Glomerular visceral epithelial cell (primary cell): ENCODE results near the gene AP1G1.
"Not testable (repeated sequence)": the region's sequence is repeated elsewhere in the genome, so short reads cannot be mapped to it uniquely, and the experiment has no call there.

Experiments used
- DNase-seq: peaks from one replicate; pipeline ENCODE4 v3.0.0-alpha.2; 2016; ENCODE audit errors: extremely low spot score

AP1G1 gene

DNA sequence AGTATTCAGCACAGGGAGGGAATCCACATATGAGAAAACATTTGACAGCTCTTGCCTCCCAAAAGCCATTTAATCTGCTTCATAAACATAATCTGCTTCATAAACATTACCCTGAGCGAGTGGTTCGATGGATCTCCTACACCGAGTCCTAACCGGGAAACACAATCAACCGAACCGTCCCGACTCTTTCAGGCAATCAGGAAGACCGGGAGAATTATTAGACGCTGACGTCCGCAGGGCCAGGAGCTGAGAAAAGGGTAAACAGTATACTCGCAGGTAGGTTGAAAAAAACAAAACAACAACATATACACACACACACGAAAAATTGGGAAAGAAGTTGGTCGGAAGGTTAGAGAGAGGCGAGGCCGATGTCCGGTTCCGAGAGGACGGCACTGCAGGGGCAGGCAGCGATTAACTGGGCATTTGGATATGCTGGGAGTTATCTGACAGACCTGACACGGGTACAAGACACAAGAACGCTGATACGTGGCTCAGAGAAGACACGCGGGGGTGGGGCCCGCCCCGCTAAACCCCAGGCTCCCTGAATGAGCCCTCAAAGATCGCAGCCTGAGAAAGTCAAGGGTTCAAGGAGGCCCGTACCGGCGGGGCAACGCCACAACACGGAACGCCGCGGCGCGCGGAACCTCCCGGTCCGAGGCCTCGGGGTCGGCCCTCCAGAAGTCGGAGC is 585 bp downstream of the AP1G1 start:
- DNase-seq: peak; percentile 25

GRCh38 chr16:71803305-71803690 is 5.3 kb downstream of the AP1G1 start:
- no peak for DNase-seq

- DNase-seq: no peak
Measured at GRCh38 chr16:71796501-71797097, 12.0 kb downstream of the AP1G1 start.

DNA sequence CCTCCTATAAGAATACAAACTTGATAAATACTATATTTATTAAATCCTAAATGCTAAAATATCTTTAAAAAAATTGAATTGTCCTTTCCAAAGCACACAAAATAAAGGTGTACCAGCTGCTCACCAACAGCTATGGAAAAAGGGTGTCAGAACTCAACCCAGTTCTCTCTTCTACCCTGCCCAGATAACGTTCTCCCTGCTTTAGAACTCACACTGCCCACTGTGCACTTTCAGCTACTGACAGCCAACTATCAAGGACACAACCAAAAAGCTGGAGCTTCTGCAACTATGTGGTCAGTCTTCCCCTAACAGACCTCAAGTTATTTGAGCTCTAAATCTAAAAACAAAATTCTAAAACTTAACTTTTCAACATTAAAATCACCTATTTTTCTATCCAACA is 13.7 kb downstream of the AP1G1 start:
- no peak for DNase-seq

GRCh38 chr16:71794018-71794417 is 14.6 kb downstream of the AP1G1 start:
- DNase-seq: no peak

- no peak for DNase-seq
Measured at GRCh38 chr16:71792176-71792575, 16.5 kb downstream of the AP1G1 start.

GRCh38 chr16:71790329-71790728 is 18.3 kb downstream of the AP1G1 start:
- not testable (repeated sequence) for DNase-seq

DNA sequence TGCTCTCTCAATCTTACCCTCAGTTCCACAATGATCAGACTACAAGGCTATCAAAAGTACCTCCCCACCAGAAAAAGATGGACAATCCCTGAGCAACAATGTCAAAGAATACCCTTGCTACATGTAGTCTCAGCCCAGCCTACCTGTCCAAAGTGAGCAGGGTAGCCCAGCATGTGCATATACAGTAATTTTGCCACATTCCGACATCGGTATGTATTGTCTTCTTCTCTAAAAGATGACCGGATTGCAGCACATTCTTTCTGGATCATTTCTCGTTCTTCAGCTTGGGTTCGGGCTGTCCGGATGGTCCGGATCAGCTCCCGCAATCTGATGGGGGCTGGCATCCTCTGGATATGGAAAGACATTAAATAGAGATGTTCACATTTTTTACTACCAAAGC is 19.5 kb downstream of the AP1G1 start:
- DNase-seq: no peak

- DNase-seq: no peak
Measured at GRCh38 chr16:71788578-71788977, 20.1 kb downstream of the AP1G1 start.

DNA sequence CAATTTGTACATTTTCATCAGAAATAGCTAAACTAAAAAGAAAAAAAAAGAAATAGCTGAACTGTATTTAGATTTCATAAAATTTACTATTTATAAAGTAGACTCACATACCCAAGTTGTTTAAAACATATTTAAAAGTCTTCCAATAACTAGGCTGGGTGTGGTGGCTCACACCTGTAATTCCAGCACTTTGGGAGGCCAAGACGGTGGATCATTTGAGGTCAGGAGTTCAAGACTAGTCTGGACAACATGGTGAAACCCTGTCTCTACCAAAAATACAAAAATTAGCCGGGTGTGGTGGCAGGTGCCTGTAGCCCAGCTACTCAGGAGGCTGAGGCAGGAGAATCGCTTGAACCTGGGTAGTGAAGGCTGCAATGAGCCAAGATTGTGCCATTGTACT is 23.5 kb downstream of the AP1G1 start:
- DNase-seq: not testable (repeated sequence)

- no peak for DNase-seq
Measured at GRCh38 chr16:71784093-71784492, 24.5 kb downstream of the AP1G1 start.

- peak; percentile 30 for DNase-seq
Measured at GRCh38 chr16:71781741-71782140, 26.9 kb downstream of the AP1G1 start.

DNA sequence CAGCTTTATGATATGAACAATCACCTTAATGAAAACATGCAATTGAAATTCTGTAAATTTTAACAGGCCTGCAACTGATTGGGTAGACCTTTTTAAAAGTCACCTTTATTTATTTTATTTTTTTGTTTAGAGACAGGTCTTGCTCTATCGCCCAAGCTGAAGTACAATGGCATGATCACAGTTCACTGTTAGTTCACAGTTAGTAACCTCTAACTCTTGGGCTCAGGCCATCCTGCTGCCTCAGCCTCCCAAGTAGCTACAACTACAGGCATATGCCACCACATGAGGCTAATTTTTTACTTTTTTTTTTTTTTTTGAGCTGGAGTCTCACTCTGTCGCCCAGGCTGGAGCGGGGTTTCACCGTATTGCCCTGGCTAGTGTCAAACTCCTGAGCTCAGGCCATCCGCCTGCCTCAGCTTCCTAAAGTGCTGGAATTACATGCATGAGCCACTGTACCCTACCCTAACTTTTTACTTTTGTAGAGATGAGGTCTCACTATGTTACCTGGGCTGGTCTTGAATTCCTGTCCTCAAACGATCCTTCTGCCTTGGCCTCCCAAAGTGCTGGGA is 28.0 kb downstream of the AP1G1 start:
- DNase-seq: peak; percentile 15

GRCh38 chr16:71778780-71779179 is 29.9 kb downstream of the AP1G1 start:
- no peak for DNase-seq

DNA sequence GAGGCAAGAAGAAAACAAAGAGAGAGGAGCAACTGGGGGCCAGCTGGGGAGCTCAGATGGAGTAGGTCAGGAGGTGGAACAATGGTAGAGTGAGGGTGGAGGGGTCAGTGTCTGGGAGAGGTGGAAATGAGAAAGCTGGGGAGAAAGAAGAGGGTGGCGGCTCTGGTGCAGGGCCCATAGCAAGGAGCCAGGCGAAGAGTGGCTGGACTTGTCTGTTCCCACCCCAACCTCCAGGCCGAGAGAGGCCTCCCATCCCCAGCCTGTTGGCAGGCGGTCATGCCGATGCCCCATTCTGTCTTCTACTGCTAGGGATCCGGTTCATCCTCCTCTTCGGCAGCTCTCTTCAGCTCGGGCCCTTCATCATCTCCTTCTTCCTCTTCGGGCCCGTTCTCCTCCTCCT is 31.3 kb downstream of the AP1G1 start:
- DNase-seq: no peak

DNA sequence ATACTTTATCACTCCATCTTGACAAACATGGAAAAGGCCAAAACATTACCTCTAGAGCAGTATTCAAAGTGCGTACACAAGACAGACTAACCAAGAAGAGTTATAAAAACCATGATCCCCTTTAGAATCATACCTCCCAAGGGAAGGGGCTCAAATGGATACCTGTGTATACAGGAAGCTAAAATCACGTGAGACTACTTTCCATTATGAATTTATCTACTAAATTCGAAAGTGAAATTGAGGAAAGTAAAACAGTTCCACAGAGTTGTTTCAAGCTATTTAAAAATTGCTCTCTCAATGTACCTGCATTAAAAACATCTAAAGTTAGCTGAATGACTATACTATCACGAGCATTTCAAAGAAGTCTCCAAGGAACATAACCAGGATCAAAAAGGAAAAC is 32.7 kb downstream of the AP1G1 start:
- no peak for DNase-seq

DNA sequence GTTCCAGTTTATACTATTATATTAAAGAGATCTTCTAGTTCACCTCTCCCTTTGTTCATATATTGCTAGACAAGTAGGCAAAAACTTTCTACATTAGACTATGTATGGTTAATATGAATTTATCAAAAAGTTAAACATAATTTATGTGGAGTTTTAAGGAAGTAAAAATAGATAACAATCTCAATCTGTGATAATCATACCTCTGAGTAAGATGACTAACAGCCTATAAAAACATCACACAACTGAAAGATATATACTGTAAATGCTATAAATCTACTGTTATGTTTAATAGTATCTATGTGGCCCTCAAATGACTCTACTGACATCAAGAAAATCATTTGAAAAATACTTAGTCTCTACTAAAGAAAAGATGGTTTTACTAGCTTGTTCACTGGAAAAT is 37.1 kb downstream of the AP1G1 start:
- no peak for DNase-seq

DNA sequence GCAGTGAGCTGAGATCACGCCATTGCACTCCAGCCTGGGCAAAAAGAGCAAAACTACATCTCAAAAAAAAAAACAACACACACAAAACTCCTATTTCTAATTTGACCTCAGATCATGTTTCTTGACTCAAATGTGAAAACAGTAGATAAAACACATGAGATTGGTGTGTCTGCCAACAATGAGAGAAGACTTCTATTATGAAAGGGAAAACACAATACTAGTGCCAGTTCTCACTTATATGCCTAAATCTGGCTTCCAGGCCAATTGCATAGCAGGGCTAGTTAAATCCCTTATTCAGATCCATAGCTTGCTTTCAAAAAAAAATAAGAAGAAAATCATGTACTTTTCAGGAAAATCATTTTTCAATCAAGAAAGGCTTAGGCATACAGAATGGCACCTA is 39.4 kb downstream of the AP1G1 start:
- DNase-seq: no peak

GRCh38 chr16:71767060-71767900 is 41.4 kb downstream of the AP1G1 start:
- DNase-seq: no peak

- DNase-seq: no peak
Measured at GRCh38 chr16:71762186-71762585, 46.4 kb downstream of the AP1G1 start.

DNA sequence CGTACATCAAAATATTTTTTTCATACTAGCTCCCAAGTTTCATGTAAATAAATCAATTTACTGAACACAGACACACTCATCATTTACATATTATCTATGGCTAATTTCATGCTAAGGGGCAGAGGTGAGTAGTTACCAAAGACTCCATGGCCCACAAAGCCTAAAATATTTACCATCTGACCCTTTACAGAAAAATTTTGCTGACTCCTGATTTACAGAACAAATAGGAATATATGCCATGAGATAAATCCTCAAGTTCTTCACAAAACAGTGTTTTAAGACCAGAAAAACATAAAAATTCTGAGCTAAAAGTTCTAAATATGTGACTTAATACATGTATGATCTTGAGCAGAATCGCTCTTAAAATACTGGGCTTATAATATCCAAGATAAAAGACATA is 47.5 kb downstream of the AP1G1 start:
- DNase-seq: no peak

GRCh38 chr16:71758293-71758760 is 50.3 kb downstream of the AP1G1 start:
- DNase-seq: no peak
